Endothelial cell of umbilical vein (primary cell): ENCODE measurements around the gene TET2. TPM values are rescaled to one million over a fixed set of nuclear protein-coding genes. Genes with fewer than 3 reads are reported as not detected.

ENCODE experiments used
- BruUV-seq: library from RNA; stranded (reverse); fragments of 400-500 nt; replicated peaks from 2 replicates; lab custom pipeline; 2021; lab: Mats Ljungman, UMichigan
- CTCF ChIA-PET: fragments of 300-600, 350-600 bp; sonication (Branson Sonifier 250); formaldehyde crosslinking; loops from one replicate; lab custom pipeline; 2021; ENCODE audit warnings: antibody characterized with exemption, inconsistent platforms; lab: Charles Lee
- POLR2A ChIA-PET: fragments of 300-600, 350-600 bp; sonication (Branson Sonifier 250); formaldehyde crosslinking; loops from one replicate; lab custom pipeline; 2021; ENCODE audit warnings: antibody characterized with exemption, inconsistent platforms; lab: Charles Lee
- DNase-seq: peaks from one replicate; pipeline ENCODE4 v3.0.0-alpha.2; 2011; ENCODE audit warnings: low read depth, low spot score
- FAIRE-seq: peaks from 2 replicates; lab custom pipeline; 2011; peaks lifted over from hg19 to GRCh38; lab: Jason Lieb, UNC
- H2AFZ ChIP-seq: 2 replicates; pipeline ENCODE4 v1.6.0; 2012; ENCODE audit warnings: low read depth, low read length, control low read depth, inconsistent platforms
- H3K27ac ChIP-seq: 2 replicates; pipeline ENCODE4 v1.5.1; 2011; ENCODE audit warnings: low read depth, mild to moderate bottlenecking, control low read depth, low read length, moderate library complexity; ENCODE audit not compliant: insufficient read depth
- H3K27me3 ChIP-seq, 2 experiments: 2 replicates each; pipeline versions ENCODE4 v1.6.0 to v1.6.1; 2011; ENCODE audit warnings: low read length in 2 of 2, mixed read lengths in 1 of 2; ENCODE audit not compliant: control insufficient read depth in 2 of 2, insufficient read depth in 2 of 2
- H3K36me3 ChIP-seq, 2 experiments: 2 replicates in 1 of 2; 3 replicates in 1 of 2; pipeline ENCODE4 v1.5.1; 2011; ENCODE audit warnings: low read length in 2 of 2, mild to moderate bottlenecking in 1 of 2, moderate library complexity in 1 of 2; ENCODE audit not compliant: control insufficient read depth in 2 of 2, insufficient read depth in 2 of 2; ENCODE audit errors: extremely low read depth in 1 of 2
- H3K4me1 ChIP-seq: 3 replicates; pipeline ENCODE4 v1.5.1; 2011; ENCODE audit warnings: mild to moderate bottlenecking, low read length; ENCODE audit not compliant: control insufficient read depth, insufficient read depth; ENCODE audit errors: extremely low read depth
- H3K4me2 ChIP-seq: 2 replicates; pipeline ENCODE4 v1.6.1; 2011; ENCODE audit warnings: low read length, control low read depth, mixed read lengths; ENCODE audit not compliant: insufficient read depth
- H3K4me3 ChIP-seq, 3 experiments: fragments of 200-600 bp in 1 of 3; sonication (generic), shearing (Covaris generic) in 1 of 3; replicated peaks in 1 of 3; 2 replicates each; pipeline ENCODE4 v1.5.1; 2011 to 2016; ENCODE audit warnings: control low read depth in 3 of 3, low read length in 3 of 3, mild to moderate bottlenecking in 2 of 3, inconsistent platforms in 1 of 3, low read depth in 1 of 3, moderate library complexity in 1 of 3; ENCODE audit not compliant: insufficient read depth in 1 of 3
- H3K79me2 ChIP-seq: 2 replicates; pipeline ENCODE4 v1.6.0; 2012; ENCODE audit warnings: low read length, inconsistent platforms; ENCODE audit not compliant: control insufficient read depth, insufficient read depth
- H3K9ac ChIP-seq: replicated peaks from 2 replicates; pipeline ENCODE3; 2011; ENCODE audit warnings: low read length, control low read depth; ENCODE audit not compliant: insufficient read depth; ENCODE audit errors: extremely low read depth
- H3K9me1 ChIP-seq: replicated peaks from 3 replicates; pipeline ENCODE4 v1.6.0; 2011; ENCODE audit warnings: mild to moderate bottlenecking, low read length; ENCODE audit not compliant: control insufficient read depth, insufficient read depth; ENCODE audit errors: extremely low read depth
- H3K9me3 ChIP-seq: replicated peaks from 2 replicates; pipeline ENCODE4 v1.5.1; 2012; ENCODE audit warnings: low read length, inconsistent platforms; ENCODE audit not compliant: control insufficient read depth, insufficient read depth
- H4K20me1 ChIP-seq: replicated peaks from 2 replicates; pipeline ENCODE3; 2011; ENCODE audit warnings: mild to moderate bottlenecking, low read length; ENCODE audit not compliant: control insufficient read depth, insufficient read depth; ENCODE audit errors: extremely low read depth
- EZH2 ChIP-seq: IDR thresholded peaks from 2 replicates; pipeline ENCODE4 v1.6.1; 2012; ENCODE audit warnings: borderline replicate concordance, low read depth, mild to moderate bottlenecking, moderate library complexity, low read length, inconsistent platforms; ENCODE audit not compliant: severe bottlenecking
- FOS ChIP-seq: IDR thresholded peaks from 2 replicates; pipeline ENCODE4 v1.6.1; 2011; ENCODE audit warnings: mild to moderate bottlenecking, low read length, moderate library complexity, borderline replicate concordance; ENCODE audit not compliant: insufficient read depth
- GATA2 ChIP-seq: IDR thresholded peaks from 2 replicates; pipeline ENCODE4 v1.7.0; 2011; ENCODE audit warnings: low read depth, mild to moderate bottlenecking, moderate library complexity, mixed read lengths, low read length; ENCODE audit not compliant: insufficient read length, insufficient read depth
- JUN ChIP-seq: IDR thresholded peaks from 2 replicates; pipeline ENCODE4 v1.6.1; 2011; ENCODE audit warnings: borderline replicate concordance, low read depth; ENCODE audit not compliant: insufficient read length, insufficient read depth
- MYC ChIP-seq: IDR thresholded peaks from one replicate; pipeline ENCODE4 v1.6.1; 2011; ENCODE audit warnings: mild to moderate bottlenecking, low read depth, low read length
- POLR2A ChIP-seq: IDR thresholded peaks from 2 replicates; pipeline ENCODE4 v1.6.1; 2012; ENCODE audit warnings: low read depth, mild to moderate bottlenecking, control low read depth, low read length
- POLR2AphosphoS5 ChIP-seq: IDR thresholded peaks from 2 replicates; pipeline ENCODE4 v1.6.1; 2012; ENCODE audit warnings: low read depth, mild to moderate bottlenecking, control low read depth, low read length, moderate library complexity; ENCODE audit not compliant: insufficient read depth
- dilution Hi-C: fragments of 300-500 bp; cut with MboI; formaldehyde crosslinking; loops from one replicate; pipeline ENCODE4 v1.15.0; 2019; ENCODE audit warnings: low sequenced_read_pairs; ENCODE audit not compliant: extremely low pct_ligation_motif_present
- intact Hi-C: fragments of 100-400 bp; cut with micrococcal nuclease; formaldehyde crosslinking; loops from one replicate; pipeline ENCODE4 v1.10.0; 2022
- polyA plus RNA-seq, 4 experiments: library from polyadenylated mRNA; depleted of rRNA in 3 of 4; stranded (reverse) in 3 of 4; unstranded in 1 of 4; fragments of >200 nt; gene quantifications; 2 replicates each; pipeline versions ENCODE4 v1.2.1 to v1.2.3, GENCODE V29; 2011 to 2012; ENCODE audit warnings: missing spikeins in 1 of 4
- total RNA-seq: library from RNA; stranded (reverse); gene quantifications from 2 replicates; pipeline ENCODE4 v1.2.3, GENCODE V29; 2021
- TF ChIP-seq, protein P1 (sequence below): IDR thresholded peaks from 2 replicates; pipeline ENCODE4 v1.6.1; 2011; ENCODE audit not compliant: insufficient read depth, insufficient read length
- TF ChIP-seq, protein P2 (sequence below), 2 donors: IDR thresholded peaks; 1 replicate in 1 of 2; 2 replicates in 1 of 2; pipeline ENCODE4 v1.5.1; 2011; ENCODE audit warnings: low read length in 2 of 2, mild to moderate bottlenecking in 2 of 2, moderate library complexity in 2 of 2, control low read depth in 1 of 2, inconsistent platforms in 1 of 2, low read depth in 1 of 2; ENCODE audit not compliant: insufficient read depth in 1 of 2; ENCODE audit errors: extremely low read depth in 1 of 2

The TET2 gene
- total and polyA plus RNA-seq, 2 donors (not counting 3 experiments of a cell fraction or from before 2014, with no cell fraction given) = 4.8 to 17.5 TPM

GRCh38 chr4:105107095-105107856 is 39.4 kb upstream of the TET2 start:
- intact Hi-C loops (no loop called here), dilution Hi-C loops (no loop called here)
- Histone ChIP-seq H3K36me3 (no peaks in the 10 kb centered on the region), H3K4me3 (no peak overlapping the region), H3K79me2 (no peaks in the 10 kb centered on the region), H3K4me2 (no peak overlapping the region), H2AFZ (no peak overlapping the region), H3K4me1 (no peaks in the 10 kb centered on the region), H3K9ac (no peak overlapping the region), H3K9me1 (no peaks in the 10 kb centered on the region), H4K20me1 (no peaks in the 10 kb centered on the region), H3K27me3 (no peaks in the 10 kb centered on the region), H3K9me3 (no peaks in the 10 kb centered on the region), H3K27ac (no peak overlapping the region)
- CTCF ChIA-PET = no interaction called here
- FAIRE-seq (no peak), DNase-seq (no peak)
- no peak for TF ChIP-seq MYC
- TF ChIP-seq JUN = no peak
- no peak for TF ChIP-seq POLR2A
- no peak for TF ChIP-seq FOS
- TF ChIP-seq, protein P1, sequence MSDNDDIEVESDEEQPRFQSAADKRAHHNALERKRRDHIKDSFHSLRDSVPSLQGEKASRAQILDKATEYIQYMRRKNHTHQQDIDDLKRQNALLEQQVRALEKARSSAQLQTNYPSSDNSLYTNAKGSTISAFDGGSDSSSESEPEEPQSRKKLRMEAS = no peak
- no peak for TF ChIP-seq GATA2
- TF ChIP-seq, protein P2, sequence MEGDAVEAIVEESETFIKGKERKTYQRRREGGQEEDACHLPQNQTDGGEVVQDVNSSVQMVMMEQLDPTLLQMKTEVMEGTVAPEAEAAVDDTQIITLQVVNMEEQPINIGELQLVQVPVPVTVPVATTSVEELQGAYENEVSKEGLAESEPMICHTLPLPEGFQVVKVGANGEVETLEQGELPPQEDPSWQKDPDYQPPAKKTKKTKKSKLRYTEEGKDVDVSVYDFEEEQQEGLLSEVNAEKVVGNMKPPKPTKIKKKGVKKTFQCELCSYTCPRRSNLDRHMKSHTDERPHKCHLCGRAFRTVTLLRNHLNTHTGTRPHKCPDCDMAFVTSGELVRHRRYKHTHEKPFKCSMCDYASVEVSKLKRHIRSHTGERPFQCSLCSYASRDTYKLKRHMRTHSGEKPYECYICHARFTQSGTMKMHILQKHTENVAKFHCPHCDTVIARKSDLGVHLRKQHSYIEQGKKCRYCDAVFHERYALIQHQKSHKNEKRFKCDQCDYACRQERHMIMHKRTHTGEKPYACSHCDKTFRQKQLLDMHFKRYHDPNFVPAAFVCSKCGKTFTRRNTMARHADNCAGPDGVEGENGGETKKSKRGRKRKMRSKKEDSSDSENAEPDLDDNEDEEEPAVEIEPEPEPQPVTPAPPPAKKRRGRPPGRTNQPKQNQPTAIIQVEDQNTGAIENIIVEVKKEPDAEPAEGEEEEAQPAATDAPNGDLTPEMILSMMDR (IDR thresholded peaks at IDR 0.05; ENCODE audit: extremely low read depth in 1 of 2, insufficient read depth in 1 of 2, low read depth in 1 of 2, low read length in 2 of 2) = no peak
- TF ChIP-seq EZH2 = no peak
- no peak for TF ChIP-seq POLR2AphosphoS5
- POLR2A ChIA-PET = no interaction called here
- BruUV-seq = no TSS peak
